OCI-LY3 (cell line): ENCODE results near the gene OR5K1.
A peak's percentile ranks its signal among the peaks of the same experiment; 100 is the strongest.

Experiments used
- H2AFZ ChIP-seq: fragments of 200-600, 300-600 bp; shearing (Covaris generic); 2 replicates; pipeline ENCODE4 v1.6.0; 2014; ENCODE audit warnings: antibody characterized with exemption, low read depth, low read length
- H3K27ac ChIP-seq: fragments of 200-600, 300-600 bp; sonication (generic); 2 replicates; pipeline ENCODE4 v1.5.1; 2014; ENCODE audit warnings: mild to moderate bottlenecking, low read length, moderate library complexity, mixed read lengths
- H3K27me3 ChIP-seq: fragments of 200-600, 300-600 bp; sonication (generic); 2 replicates; pipeline ENCODE4 v1.6.1; 2014; ENCODE audit warnings: low read depth, low read length, mixed read lengths
- H3K36me3 ChIP-seq: fragments of 200-600, 300-600 bp; sonication (generic); replicated peaks from 2 replicates; pipeline ENCODE3; 2014; ENCODE audit warnings: low read depth, low read length, mixed read lengths
- H3K4me1 ChIP-seq: fragments of 300-600, 200-600 bp; sonication (generic); 2 replicates; pipeline ENCODE4 v1.6.1; 2014; ENCODE audit warnings: low read length, mixed read lengths
- H3K4me2 ChIP-seq: fragments of 200-600, 300-600 bp; sonication (generic); 2 replicates; pipeline ENCODE4 v1.6.1; 2014; ENCODE audit warnings: low read length, mixed read lengths
- H3K4me3 ChIP-seq: fragments of 300-600, 200-600 bp; sonication (generic); 2 replicates; pipeline ENCODE4 v1.5.1; 2014; ENCODE audit warnings: antibody characterized with exemption, mild to moderate bottlenecking, low read length, moderate library complexity
- H3K79me2 ChIP-seq: fragments of 300-600, 200-600 bp; shearing (Covaris generic); 2 replicates; pipeline ENCODE4 v1.6.1; 2014; ENCODE audit warnings: mild to moderate bottlenecking, low read length, mixed read lengths
- H3K9ac ChIP-seq: fragments of 300-600, 200-600 bp; shearing (Covaris generic); 2 replicates; pipeline ENCODE4 v1.6.0; 2014; ENCODE audit warnings: mild to moderate bottlenecking, low read length, moderate library complexity
- H3K9me3 ChIP-seq: fragments of 200-600, 300-600 bp; shearing (Covaris generic); 2 replicates; pipeline ENCODE4 v1.6.1; 2014; ENCODE audit warnings: low read length, mixed read lengths; ENCODE audit not compliant: insufficient read depth
- H4K20me1 ChIP-seq: fragments of 200-600, 300-600 bp; sonication (generic); 2 replicates; pipeline ENCODE4 v1.6.1; 2016; ENCODE audit warnings: low read length, mixed read lengths; ENCODE audit not compliant: insufficient read depth
- EZH2phosphoT487 ChIP-seq: fragments of 200-600 bp; shearing (Covaris generic); IDR thresholded peaks from 2 replicates; pipeline ENCODE4 v1.6.1; 2018; ENCODE audit warnings: antibody characterized with exemption, mixed run types, low read depth
- TF ChIP-seq, protein P1 (sequence below): fragments of 200-600, 300-600 bp; sonication (generic); IDR thresholded peaks from 2 replicates; pipeline ENCODE4 v1.5.1; 2014; ENCODE audit warnings: antibody characterized with exemption, low read length, low read depth

OR5K1 gene

DNA sequence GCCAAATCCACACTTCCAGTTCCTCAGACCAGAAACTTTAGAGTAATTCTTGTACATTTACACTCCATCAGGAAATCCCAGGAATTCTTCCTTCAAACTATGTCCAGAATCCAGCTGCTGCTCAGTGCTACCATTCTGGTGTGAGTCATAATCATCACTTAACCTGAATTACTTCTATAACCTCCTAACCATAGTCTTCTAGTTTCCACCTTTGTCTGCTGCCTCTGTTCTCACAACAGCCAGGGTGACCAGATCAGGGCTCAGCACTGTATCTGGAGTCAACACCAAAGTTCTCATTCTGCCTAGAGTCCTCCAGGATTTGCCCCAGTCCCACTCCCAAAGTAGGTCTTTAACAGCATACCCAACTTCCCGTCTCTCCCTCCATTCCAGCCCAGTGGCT, 56.4 kb downstream of the OR5K1 start:
- no peak overlapping the region for H3K9ac ChIP-seq
- H4K20me1 ChIP-seq = peaks cover 7% of the 10 kb centered on the region; the same call in 1 of the 2 replicates
- H3K36me3 ChIP-seq = peaks cover 45% of the 10 kb centered on the region
- no peak overlapping the region for H2AFZ ChIP-seq
- no peak overlapping the region for H3K4me3 ChIP-seq
- no peak overlapping the region for H3K4me2 ChIP-seq
- H3K27ac ChIP-seq = no peak overlapping the region
- H3K9me3 ChIP-seq = no peaks in the 10 kb centered on the region
- H3K79me2 ChIP-seq = peaks cover 21% of the 10 kb centered on the region
- peaks cover 10% of the 10 kb centered on the region for H3K4me1 ChIP-seq
- H3K27me3 ChIP-seq = no peaks in the 10 kb centered on the region
- no peak for TF ChIP-seq EZH2phosphoT487
- TF ChIP-seq, protein P1, sequence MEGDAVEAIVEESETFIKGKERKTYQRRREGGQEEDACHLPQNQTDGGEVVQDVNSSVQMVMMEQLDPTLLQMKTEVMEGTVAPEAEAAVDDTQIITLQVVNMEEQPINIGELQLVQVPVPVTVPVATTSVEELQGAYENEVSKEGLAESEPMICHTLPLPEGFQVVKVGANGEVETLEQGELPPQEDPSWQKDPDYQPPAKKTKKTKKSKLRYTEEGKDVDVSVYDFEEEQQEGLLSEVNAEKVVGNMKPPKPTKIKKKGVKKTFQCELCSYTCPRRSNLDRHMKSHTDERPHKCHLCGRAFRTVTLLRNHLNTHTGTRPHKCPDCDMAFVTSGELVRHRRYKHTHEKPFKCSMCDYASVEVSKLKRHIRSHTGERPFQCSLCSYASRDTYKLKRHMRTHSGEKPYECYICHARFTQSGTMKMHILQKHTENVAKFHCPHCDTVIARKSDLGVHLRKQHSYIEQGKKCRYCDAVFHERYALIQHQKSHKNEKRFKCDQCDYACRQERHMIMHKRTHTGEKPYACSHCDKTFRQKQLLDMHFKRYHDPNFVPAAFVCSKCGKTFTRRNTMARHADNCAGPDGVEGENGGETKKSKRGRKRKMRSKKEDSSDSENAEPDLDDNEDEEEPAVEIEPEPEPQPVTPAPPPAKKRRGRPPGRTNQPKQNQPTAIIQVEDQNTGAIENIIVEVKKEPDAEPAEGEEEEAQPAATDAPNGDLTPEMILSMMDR = no peak

- Histone ChIP-seq H3K4me1 (peaks cover 10% of the 10 kb centered on the region), H3K27me3 (peaks cover 4% of the 10 kb centered on the region; the same call in 1 of the 2 replicates), H3K27ac (peak overlapping the region; percentile 37)
Observed at GRCh38 chr3:98521897-98522543, 59.0 kb downstream of the OR5K1 start.

More at GRCh38 chr3:98521897-98522543, 59.0 kb downstream of the OR5K1 start:
- no peaks in the 10 kb centered on the region for H3K9me3 ChIP-seq
- H3K4me2 ChIP-seq = peak overlapping the region; percentile 88
- peak overlapping the region; percentile 98 for H3K4me3 ChIP-seq
- TF ChIP-seq, protein P1 = no peak
- no peak for TF ChIP-seq EZH2phosphoT487
- H3K79me2 ChIP-seq = peaks cover 21% of the 10 kb centered on the region
- peak overlapping the region; percentile 64; the same call in 1 of the 2 replicates for H2AFZ ChIP-seq
- peaks cover 7% of the 10 kb centered on the region; the same call in 1 of the 2 replicates for H4K20me1 ChIP-seq
- H3K9ac ChIP-seq = peak overlapping the region; percentile 93
- peaks cover 29% of the 10 kb centered on the region for H3K36me3 ChIP-seq
